Dermis microvascular lymphatic vessel endothelial cell (primary cell): Measurements from ENCODE around the gene OR10J5. TPM values are rescaled to one million over a fixed set of nuclear protein-coding genes. Genes with fewer than 3 reads are reported as not detected.

Source experiments
- total RNA-seq: library from RNA; depleted of rRNA; stranded (reverse); fragments of >200 nt; gene quantifications from 2 replicates; pipeline ENCODE4 v1.2.1, GENCODE V29; 2014

The OR10J5 gene
- total RNA-seq, 1 donor from 2014 or later, result not detected

Other genes with a start within 250 kb of the OR10J5 start
- gene FCER1A, start 233.7 kb downstream of the OR10J5 start, total RNA-seq, result not detected in 2 replicates
- not detected in 2 replicates for gene OR10J4, start 103.8 kb downstream of the OR10J5 start, total RNA-seq
- gene OR10J1, start 96.3 kb downstream of the OR10J5 start, total RNA-seq, result not detected in 2 replicates
- not detected in 2 replicates for gene APCS, start 51.8 kb upstream of the OR10J5 start, total RNA-seq
- gene CRP, start 178.6 kb upstream of the OR10J5 start, total RNA-seq, result not detected in 2 replicates
- gene DUSP23, start 245.0 kb upstream of the OR10J5 start, total RNA-seq, result 14.9 and 18.1 TPM in 2 replicates